ELR (cell line): Measurements from ENCODE around the gene VAMP4.
A peak's percentile ranks its signal among the peaks of the same experiment; 100 is the strongest.

Experiments used
- DNase-seq: peaks from one replicate; pipeline ENCODE4 v3.0.0-alpha.2; 2015; ENCODE audit warnings: low read depth

Gene VAMP4, protein sequence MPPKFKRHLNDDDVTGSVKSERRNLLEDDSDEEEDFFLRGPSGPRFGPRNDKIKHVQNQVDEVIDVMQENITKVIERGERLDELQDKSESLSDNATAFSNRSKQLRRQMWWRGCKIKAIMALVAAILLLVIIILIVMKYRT

DNA sequence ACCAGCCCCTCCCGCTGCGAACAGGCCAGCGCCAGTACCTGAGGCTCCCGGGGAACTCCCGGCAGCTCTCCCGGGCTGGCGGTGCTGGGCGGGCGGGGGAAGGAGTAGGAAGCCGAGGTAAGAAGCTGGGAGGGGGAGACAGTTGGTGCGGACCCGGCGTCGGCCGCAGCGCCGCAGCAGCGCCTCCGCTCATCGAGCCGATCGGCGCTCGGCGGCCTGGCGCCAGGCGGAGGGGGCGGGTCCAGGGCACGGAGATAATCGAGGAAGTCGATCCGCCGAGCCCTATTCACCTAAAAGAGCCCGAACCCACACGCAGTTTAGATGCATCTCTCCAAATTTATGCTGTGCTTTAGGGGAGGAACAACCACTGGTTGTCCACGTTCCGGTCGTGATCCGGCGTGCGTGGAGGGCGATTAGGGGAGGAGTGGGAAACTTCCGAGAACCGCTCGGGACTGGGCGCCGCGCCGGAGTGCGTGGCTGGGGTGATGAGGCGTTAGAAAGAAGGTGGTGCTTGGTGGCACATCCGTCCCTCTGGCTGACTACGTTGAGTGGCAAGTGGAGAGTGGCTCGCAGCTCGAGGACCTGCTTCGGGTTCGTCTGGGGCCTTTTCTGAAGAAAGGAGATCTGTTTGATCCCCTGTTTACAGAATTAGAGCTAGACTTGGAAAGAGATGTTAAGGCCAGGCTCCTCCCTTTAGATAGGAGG lies at the start of gene VAMP4:
TSS of gene VAMP4 (minus strand) at position 194 of the 705 bp plus-strand sequence. CDS start 3,651 bp downstream, outside the sequence.
- peak; percentile 88 for DNase-seq

DNA sequence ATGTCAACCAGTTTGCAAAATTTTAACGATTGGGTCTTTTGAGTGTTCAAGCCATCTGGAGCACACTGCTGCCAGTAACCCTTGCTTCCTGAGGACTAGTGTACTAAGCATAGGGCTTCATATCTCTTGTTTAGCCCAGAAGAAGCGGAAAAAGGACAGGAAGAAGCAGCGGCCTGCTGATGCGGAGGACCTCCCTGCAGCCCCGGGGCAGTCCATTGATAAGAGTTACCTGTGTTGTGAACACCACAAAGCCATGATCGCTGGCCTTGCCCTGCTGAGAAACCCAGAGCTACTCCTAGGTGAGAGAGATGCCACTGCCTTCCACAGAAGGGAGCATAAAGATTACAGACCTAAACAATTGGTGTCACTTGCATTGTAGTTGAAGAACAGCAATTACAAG lies 48.5 kb upstream of the VAMP4 start:
- no peak for DNase-seq

DNA sequence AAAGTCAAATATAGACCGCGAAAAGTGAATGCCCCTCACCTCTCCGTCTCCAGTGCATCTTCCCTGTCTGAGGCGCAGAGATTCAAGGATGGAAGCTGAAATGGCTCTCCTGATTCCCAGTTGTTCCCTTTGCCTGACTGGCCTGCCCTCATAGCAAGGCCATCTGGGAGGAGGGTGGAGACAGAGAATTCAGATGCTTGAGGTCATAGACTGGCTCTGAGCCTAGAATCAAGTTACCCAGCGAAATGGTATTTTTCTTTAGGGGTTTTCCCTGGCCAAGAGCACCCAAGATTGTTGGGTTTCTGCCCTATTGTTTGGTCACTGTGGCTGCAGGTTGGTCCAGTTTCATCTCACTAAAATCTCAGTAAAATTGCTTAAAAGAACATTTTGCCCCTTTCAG lies 46.8 kb upstream of the VAMP4 start:
- peak; percentile 79 for DNase-seq

DNA sequence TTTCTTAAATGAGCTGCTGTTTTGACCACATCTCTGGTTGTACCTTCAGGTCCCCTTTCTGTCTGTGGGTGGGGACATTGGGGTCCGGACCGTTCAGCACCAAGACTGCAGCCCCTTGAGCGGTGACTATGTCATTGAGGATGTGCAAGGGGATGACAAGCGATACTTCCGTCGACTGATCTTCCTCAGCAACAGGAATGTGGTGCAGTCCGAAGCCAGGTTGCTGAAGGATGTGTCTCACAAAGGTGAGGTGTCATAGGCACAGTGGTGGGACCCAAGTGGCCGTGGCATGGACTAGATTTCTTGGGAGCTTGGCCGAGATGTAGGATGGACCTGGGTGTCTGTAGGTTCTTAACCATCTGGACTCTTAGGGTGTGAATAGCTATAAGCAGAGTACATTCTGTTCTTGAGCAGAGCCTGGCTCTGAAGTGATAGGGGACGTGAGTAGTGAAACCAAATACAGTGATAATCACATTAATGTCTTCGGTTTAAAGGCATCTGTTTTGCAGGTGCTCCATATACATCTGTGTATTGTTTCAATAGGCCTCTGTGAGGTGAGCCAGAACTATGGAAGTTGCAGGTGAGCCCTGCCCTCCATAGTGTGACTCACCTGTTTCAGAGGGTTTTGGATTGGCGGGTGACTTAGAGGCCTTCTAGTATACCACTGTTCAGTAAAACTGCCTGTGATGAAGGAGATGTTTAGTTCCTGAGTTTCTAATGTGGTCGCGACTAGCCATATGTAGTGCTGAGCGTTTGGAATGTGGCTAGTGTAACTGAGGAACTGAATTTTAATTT lies 46.0 kb upstream of the VAMP4 start:
- DNase-seq: no peak

DNA sequence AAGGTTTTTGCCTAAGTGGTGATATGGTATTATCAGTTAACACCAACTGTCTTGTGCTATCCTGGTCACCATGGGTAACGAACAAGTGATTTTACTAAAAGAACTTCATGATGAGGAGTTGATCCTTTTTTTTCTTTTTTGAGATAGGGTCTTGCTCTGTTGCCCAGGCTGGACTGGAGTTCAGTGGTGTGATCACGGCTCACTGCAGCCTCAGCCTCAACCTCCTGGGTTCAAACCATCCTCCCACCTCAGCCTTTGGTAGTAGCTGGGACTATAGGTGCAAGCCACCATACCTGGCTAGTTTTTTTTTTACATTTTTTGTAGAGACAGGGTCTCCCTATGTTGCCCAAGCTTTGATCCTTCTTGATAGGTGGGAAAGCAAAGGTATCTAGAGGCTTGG lies 44.7 kb upstream of the VAMP4 start:
- DNase-seq: no peak

DNA sequence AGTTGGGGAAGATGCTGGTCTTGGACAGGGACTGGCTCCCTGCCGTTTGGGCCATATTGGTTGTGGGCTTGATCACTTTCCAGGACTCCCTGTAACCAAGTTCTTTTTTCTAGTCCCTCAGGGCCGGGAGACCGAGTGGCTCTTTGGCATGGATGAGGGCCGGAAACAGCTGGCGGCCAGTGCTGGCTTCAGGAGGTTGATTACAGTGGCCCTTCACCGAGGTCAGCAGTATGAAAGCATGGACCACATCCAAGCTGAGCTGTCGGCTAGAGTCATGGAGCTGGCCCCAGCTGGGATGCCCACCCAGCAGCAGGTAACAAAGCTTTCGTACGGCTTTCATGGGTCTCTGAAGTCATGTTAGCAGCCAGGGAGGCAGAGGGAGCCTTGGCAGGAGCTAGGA lies 43.9 kb upstream of the VAMP4 start:
- DNase-seq: no peak

DNA sequence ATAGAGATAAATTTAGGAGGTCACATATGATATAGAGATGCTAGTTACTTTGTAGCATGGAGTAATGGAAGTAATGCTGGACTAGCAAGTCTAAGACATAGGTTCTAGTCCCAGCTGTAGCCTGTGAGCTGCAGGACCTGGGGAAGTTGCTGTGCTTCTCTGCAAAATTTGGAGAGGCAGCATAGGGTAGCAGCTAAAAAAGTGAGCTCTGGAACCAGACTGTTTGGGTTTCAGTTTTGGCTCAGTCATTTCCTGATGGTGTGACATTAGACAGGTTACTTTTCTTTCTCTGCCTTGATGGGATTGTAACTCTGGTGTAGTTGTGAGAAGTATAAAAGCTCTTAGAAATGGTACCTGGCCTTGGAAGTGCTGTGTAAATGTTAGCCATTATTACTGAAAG lies 42.9 kb upstream of the VAMP4 start:
- DNase-seq: no peak

DNA sequence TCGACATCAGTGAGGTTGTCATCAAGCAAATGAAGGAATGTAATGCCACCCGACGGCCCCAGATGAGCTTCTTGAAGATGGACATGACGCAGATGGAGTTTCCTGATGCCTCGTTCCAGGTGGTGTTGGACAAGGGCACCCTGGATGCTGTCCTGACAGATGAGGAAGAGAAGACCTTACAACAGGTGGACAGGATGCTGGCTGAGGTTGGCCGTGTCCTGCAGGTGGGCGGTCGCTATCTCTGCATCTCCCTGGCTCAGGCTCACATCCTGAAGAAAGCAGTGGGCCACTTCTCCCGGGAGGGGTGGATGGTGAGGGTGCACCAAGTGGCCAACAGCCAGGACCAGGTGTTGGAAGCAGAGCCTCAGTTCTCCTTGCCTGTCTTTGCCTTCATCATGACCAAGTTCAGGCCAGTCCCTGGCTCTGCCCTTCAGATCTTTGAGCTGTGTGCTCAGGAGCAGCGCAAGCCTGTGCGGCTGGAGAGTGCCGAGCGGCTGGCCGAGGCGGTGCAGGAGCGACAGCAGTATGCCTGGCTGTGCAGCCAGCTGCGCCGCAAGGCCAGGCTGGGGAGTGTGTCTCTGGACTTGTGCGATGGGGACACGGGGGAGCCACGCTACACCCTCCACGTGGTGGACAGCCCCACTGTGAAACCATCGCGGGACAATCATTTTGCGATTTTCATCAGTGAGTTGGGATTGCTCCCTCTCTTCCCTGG lies 42.1 kb upstream of the VAMP4 start:
- DNase-seq: no peak

DNA sequence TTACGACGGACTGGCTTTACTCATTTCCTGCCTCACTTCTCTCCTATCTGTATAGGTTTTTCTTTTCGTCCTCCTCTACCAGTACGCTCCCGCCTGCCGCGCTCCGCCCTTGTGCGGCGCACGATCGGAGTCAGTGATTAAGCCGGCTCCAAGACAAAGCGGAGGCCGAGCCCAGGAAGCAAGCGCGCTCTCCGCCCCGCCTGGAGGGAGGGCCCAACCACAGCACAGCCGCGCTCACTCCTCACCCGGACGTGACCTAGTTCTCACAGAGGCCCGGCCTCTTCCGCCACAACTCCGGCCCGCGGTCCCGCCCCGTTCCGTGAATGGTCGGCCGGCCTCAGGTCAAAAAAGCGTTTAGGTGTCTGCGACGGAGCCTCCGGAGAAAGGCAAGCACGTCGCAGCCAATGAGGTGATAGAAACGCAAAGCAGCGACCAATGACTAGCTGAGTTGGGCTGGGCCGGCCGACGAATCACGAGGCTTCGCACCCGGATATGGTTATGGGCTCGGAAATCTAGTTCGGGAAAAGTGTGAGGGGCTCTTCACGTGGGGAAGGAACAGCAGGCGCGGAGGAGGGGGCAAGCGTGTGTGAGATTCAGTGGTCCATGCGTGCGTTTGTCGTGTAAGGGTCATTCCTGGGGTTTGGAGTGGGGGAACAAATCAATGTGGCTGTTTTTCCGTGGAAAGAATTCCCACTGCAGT lies 39.5 kb upstream of the VAMP4 start, which contains the start of gene METTL13:
TSS of gene METTL13 (plus strand) at position 485 of the 700 bp plus-strand sequence. CDS start 308 bp downstream, outside the sequence.
- DNase-seq: peak; percentile 99

DNA sequence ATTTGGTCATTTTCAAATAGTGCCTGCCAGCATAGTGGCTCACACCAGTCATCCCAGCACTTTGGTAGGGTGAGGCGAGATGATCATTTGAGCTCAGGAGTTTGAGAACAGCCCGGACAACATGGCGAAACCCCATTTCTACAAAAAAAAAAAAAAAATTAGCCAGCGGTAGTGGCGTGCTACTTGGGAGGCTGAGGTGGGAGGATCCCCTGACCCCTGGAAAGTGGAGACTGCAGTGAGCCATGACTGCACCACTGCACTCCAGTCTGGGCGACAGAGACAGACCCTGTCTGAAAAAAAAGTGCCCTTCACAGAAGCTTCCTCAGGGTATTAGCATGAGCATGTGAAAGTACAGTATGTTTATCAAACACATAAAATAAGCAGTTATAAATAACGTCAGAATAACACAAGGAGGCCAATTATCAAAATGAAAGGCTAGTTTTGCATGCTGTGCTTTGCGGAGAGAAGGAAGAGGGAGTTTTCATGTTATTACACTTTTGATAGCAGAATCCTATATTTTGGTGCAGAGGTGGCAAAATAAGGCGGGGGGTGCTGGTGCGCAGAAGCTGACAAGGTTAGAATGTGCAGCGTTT lies 38.8 kb upstream of the VAMP4 start:
- DNase-seq: no peak

DNA sequence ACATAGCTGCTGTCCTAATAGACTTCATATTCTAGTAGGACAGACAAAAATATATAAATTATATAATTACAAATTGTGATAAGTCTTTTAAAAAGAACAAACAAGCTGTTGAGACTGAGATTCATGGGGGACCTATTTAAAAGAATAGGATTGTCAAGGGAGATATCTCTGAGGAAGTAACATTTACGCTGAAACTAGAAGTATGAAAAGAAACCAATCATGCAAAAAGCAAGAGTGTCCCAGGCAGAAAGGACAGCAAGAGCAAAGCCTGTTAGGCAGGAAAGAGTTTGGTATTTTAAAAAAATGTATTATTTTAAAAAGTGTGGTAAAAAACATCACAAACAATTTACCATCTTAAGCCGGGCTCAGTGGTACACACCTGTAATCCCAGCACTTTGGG lies 30.4 kb upstream of the VAMP4 start:
- no peak for DNase-seq

DNA sequence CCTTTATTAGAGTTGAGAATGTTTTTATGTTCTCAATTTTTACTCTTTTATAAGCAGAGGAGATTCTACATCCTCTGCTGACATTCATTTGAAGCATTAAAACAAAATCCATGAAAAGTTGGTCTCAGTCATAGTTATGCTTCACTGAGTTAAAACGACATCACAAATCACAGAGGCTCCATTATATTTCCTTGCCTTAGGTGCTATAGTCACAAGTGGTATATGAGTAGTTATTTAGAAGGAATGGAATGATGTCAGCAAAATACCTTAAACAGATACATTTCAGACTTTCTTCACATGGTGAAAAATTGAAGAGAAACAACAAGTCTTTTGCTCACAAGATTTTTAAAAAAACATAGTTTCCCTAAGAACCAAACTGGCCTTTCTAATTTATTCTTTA lies 27.9 kb upstream of the VAMP4 start:
- DNase-seq: no peak

DNA sequence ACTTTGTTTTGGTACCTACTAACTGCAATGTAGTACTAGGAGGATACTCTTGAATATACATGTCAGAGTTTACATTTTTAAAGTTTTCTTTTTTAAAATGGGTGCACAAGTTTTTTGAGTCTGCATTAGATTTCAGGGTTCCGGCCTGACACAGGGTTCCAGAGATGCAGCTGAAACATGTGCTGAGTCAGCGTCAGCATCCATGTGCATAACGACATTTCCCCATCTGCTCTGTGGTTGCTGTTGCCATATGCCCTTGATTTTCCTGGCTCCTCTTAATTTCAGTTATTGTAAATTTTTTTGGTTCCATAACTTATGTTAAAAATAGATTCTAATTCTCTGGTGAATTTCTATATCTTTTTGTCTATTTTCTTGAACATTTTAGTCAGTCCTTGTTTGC lies 27.3 kb upstream of the VAMP4 start:
- DNase-seq: no peak

DNA sequence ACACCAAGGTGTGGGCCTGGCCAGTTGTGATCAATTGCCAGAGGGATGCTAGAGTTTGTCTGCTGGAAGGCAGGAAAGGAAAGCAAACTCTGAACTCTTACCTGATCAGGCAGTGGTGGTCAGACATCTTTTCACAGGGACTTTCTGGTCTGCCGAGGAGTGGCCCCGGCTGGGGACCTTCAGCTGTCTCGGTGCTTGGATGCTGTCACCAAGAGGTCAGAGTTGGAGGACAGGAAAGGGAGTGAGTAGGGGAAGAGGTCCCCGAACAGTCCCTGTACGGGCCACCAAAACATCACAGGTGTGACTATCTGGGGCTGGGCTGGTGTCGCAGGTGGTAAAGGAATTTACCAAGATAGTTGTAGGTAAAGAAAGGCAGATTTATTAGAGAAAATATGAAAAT lies 21.9 kb upstream of the VAMP4 start:
- DNase-seq: no peak

DNA sequence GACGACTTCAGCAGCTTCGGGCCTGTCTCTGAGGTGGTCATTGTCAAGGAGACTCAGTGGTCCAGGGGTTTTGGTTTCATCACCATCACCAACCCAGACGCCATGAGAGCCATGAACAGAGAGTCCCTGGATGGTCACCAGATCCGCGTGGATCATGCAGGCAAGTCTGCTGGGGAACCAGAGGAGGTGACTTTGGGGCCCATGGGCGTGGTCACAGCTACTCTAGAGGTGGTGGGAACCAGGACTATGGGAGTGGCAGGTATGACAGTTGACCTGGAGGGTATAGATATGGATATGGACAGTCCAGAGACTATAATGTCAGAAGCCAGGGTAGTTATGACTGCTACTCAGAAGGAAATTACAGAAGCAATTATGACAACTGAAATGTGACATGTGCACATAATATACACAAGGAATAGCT lies 20.3 kb upstream of the VAMP4 start:
- no peak for DNase-seq

DNA sequence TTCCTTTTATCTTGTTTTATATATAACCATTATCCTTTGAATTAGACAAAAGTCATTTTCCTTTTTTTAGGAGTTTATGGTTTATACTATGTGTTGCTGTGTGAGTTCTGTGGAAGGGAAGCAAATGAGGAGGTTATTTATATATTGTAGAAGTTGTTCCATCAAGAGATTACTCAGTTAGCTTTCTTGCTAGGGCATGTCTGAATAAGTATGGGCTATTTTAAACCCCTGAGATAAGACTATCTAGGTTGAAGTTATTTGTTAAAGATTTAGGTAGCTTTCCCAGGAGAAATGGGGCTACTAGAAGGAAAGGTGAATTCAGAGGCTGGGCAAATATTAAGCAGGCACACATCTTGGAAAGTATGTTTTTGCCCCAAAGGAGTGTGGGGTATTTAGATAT lies 16.1 kb upstream of the VAMP4 start:
- DNase-seq: no peak

DNA sequence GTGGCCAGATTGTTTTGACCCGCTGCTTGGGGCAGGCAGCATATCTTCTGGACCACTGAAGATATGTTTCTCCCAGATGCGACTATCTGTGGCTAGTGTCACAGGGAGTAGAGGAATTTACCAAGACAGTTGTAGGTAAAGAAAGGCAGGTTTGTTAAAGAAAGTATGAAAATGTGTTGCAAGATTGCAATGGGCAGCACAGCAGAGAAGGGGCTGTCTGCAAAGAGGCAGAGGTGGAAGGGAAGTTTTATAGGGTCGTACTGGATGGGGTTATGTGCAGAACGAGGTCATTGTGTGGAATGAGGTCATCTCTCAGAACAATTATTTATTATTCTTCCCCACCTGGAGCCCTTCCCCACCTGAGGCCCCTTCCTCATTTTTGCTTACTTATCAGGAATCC lies 15.0 kb upstream of the VAMP4 start:
- no peak for DNase-seq

DNA sequence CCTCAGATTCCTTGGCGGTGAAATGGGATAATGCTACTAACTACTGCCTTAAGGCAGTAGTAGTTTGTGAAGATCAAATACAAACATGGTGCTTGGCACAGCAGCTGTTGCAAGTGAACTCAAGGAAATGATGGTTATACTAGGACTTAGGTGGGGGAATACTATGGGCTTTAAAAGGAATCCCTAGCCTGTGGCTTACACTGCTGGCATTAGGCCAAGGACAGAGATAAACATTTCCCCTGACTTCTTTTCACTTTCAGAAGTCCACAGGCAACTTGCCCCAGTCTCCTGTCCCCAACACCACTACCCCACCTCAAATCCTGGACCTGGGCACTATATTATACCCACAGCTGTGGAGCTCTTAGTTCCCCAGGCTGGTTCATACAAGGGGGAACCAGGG lies 13.1 kb upstream of the VAMP4 start:
- DNase-seq: no peak

DNA sequence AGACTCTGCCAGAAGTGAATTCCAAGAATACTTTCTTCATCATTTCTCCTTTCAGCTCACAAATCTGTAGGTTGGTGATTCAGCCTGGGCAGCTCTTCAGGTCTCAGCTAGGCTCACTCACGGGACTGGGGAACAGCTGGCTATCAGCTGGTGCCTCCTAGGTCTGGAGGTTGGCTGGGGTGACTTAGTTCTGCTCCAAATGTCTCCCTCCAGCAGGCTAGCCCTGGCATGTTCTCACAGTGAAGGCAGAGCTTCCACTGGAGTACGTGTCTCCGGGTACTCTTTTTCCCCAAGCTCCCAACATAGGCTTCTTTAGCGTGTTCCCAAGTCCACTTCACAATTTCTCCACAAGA lies 12.5 kb upstream of the VAMP4 start:
- peak; percentile 53 for DNase-seq

DNA sequence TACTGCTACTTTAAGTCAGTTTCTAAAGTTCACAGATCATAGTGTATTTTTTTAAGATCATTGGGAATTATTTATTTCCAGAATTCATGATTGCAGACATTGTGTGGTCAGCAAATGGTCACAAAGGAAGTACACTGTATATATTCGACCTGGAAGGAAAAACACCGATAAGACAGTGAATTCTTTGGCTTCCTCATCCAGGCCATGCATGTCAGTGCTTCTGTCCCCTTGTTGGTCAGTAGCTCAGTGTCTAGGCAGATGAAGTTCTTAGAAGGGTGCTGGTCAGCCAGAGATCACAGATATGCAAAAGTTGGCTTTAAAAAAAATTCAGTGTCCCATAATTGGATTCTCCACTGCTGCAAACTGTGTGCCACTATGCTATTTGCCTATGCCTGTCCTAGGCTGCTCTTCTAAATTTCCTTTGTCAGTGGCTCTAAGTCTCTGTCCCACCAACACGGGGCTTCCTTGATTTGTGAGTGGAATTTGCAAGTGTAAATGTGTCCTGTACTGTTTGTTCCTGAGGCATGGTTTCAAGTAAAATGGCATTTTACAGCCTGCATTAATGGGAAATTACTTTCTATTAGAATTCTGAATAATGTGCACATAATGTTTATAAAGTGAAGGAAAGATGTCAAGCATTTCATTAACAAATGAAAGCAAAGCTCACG lies 12.0 kb upstream of the VAMP4 start:
- DNase-seq: no peak

DNA sequence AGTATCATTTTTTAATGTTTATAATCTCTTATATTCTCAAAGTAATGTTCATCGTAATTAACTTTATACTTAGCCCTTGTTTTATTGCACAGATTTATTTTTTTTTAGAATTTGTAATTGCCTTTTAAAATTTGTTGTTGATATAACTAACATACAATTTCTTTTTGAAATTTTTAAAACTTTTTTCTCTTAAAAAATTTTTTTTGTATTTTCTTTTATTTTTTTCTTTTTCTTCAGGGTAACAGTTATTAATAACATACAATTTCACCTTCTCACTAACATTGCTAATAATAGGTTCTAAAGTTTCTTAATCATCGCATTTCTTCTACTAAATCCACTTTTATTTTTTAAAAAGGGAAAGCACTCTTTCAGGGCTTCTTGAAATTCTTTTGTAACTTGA lies 11.3 kb upstream of the VAMP4 start:
- no peak for DNase-seq
